Activated T-cell treated with anti-CD3 and anti-CD28 coated beads for 1 hour (primary cell): ENCODE results near the gene SYP.
"Not testable (repeated sequence)": the region's sequence is repeated elsewhere in the genome, so short reads cannot be mapped to it uniquely, and the experiment has no call there.

Source experiments
- DNase-seq: peaks from one replicate; pipeline ENCODE4 v3.0.0-alpha.2; 2020; ENCODE audit warnings: low read depth

The SYP gene

GRCh38 chrX:49189606-49190005, 10.4 kb downstream of the SYP start:
- no peak for DNase-seq

DNA sequence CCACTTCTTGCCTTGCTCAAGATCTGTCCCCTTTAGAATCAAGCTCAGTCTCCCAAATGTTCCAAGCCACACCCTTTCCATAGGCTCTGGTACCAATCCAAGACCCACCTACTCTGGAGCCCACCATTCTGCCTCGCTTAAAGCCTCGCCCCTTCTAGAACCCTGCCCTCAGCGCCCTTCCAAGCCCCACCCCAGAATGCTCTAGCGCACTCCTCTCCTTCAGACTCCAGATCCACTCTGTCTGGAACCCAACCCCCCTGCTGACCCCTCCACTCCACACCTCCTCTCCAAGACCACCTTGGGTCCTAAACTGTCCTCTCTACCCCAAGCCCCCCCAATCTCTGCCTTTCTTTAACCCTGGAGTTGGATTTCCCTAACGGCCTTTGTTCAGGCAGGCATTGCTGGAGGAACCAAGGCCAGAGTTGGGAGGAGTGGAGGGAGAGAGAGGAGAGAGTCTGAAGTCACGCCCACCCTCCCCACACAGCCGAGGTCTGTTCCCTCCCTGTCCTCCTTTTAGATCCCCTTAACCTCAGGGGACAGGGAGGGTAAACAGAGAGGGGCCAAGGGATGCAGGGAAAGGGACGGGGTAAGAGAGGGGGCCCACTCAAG, 11.4 kb downstream of the SYP start:
- no peak for DNase-seq

GRCh38 chrX:49187526-49187925, 12.5 kb downstream of the SYP start:
- no peak for DNase-seq

GRCh38 chrX:49187028-49187394, 13.0 kb downstream of the SYP start:
- DNase-seq: no peak

DNA sequence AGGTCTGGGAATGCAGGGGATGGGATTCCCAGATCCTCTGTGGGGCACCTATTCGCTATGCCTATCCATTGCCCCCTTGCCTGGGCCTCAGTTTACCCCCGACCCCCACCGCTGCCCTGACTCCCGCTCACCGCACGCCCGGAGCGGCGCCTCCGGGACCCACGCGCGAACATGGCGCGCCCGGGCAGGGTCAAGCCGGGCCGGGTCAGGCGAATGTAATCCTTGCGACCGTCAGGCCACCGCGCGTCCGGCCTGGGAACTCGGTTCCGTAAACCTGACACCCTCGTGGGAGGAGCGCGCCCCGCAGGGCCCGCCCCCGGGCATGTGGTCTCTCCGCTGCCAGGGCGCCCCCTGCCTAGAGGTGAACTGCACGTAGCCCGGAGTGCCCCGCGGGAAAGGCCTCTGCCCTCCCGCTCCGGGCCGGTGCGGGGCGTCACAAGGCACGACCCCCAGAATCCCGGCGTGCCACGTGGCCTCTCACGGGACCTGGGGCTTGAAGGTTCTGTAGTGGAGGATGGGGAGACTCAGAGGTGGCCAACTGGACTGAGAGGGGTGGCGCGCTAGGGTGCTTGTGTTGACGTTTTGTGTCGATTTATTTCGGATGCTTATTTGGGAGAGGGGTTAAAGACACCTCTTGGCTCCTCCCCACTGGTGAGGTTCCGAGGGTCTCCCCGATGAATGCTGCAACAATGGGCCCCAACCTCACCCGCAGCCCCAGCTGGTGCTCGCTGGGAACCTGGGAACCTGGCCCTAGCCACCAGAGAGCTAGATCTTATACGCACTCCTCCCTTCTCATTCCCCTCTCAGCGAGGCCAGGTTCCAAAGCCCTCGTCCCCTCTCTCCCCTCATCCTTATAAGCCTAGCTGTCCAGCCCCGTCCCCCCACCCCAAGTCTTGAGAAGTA, 13.6 kb downstream of the SYP start, which contains the start of gene PRICKLE3:
Gene PRICKLE3 (minus strand): TSS at position 249 of the 903 bp plus-strand sequence. CDS start 76 bp downstream, at position 173.
- DNase-seq: peak; percentile 66

- no peak for DNase-seq
These were observed 15.4 kb downstream of the SYP start for GRCh38 chrX:49184294-49185281.

GRCh38 chrX:49183701-49184281, 16.2 kb downstream of the SYP start:
- no peak for DNase-seq

GRCh38 chrX:49179358-49179757, 20.6 kb downstream of the SYP start:
- DNase-seq: no peak

DNA sequence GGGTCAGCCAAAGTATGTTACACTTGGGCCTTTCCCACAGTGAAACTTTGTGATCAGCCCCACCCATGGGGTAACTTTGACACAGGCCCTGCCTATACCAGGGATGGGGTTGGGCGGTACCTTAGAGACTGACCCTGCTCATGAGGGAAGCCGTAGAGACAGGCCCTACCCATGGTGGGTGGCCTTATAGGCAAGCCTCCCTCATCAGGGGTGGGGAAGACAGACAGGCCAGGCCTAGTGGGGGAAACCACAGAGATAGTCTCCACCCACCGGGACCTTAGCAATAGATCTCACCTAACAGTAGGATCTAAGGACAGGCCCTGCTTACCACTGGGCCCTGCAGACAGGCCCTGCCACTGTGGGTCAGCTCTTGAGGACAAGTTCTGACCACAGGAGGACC, 21.5 kb downstream of the SYP start:
- DNase-seq: no peak

DNA sequence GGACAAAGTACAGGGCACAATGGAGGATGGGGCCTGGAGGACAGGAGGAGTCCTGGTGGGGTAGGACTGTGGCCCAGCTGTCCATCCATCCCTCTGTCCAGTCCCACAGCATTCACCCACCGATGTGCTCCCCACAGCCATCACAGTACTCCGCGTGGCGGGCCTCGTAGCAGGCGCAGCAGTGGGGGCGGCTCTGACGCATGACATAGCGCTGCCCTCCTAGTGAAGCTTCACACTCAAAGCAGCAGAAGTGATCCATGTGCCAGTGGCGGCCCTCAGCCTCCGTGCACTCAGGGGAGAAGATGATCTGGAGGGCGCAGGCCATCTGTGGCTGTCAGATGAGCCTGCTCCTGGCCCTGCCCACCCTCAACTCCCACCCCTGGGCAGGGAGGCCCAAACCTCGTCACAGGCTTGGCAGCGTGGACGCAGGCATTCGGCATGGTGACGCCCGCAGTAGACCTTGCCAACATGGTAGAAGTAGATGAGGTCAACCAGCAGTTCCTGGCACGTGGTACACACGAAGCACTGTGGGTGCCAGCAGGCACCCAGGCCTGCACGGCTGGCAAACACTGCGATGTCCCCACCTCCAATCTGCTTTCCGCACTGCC, 22.0 kb downstream of the SYP start:
- no peak for DNase-seq

GRCh38 chrX:49177338-49177833, 22.6 kb downstream of the SYP start:
- DNase-seq: no peak

DNA sequence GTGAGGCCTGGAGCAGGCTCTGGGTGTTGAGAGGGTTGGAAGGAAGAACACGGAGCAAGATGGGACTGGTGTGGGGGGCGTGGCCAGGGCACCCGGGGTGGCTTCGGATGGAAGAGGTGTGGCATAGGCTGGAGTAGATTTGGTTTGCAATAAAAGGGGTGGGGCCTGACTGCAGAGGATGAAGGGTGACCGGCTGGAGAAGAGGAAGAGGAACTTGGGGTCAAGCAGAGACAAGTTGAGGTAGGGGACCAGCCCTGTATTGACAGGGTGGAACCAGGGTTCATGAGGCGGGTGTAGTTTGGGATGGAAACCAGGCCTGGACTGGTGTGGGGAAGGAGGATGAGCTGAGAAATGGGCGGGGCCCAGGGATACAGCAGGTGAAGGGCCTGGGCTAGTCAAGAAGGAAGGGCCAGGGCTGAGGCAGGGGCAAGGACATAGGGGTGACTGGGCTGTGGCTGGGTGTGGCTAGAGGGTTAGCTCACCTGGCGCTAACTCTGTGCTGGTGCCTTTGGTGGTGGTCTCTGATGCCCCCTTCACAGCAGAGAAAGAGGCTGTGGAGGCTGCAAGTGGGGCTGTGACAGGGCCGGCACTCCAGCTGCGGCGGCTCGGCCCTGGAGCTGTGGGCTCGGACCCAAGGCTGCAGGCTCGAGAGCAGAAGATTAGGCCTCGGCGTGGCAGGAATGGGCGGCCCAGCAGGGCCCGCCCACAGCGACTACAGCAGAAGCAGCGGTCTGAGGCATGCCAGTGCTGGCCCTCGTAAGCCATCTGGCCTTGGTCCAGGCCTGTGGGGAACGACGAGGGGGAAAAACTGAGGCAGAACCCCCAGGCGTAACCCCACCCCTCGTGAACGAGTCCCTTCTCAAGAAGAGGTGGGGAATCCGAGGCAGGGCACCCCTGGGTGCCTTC, 23.3 kb downstream of the SYP start:
- DNase-seq: no peak

DNA sequence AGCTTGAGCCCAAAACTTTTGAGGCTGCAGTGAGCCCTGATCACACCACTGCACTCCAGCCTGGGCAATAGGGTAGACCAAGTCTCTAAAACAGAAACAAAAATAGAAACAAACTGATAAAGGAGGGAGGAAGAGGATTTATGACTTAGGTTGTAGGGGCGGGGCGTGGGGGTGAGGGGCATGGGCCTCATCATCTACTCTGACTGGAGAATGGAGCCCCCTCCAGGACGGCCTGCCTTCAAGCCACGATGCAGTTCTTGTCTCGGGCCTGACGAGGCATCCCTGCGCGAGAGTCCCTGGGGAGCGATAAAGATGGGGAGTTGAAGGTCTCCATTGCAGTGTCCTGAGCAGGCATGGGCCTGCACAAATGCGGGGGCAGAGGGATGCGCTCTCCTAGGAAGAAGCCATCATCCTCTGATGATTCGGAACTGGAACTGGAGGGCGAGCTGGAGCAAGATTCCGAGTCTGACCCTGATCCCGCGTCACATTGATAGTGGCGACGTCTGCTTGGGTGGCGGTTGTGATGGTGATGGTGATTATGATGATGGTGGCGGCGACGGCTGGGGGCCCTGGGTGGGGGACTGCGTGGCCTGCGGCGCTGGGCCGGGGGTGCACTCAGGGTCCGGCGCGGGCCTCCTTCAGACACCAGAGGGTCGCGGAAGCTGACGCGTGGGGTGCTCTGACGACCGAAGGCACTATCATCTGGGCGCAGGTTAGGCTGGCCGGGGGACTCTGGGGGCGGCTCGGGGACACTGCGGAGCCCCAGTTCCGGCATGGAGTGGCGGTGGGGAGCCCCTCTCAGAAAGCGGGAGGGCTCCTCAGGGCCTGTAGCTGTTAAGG, 24.3 kb downstream of the SYP start:
- no peak for DNase-seq

- DNase-seq: no peak
These were observed 25.3 kb downstream of the SYP start for GRCh38 chrX:49174723-49175122.

GRCh38 chrX:49173544-49173943, 26.4 kb downstream of the SYP start:
- not testable (repeated sequence) for DNase-seq

GRCh38 chrX:49172280-49172780, 27.7 kb downstream of the SYP start:
- DNase-seq: peak; percentile 44

GRCh38 chrX:49171752-49172279, 28.2 kb downstream of the SYP start, which contains the start of gene PLP2:
Gene PLP2 (plus strand): TSS chrX:49171898. CDS start chrX:49172001, 103 bp downstream.
- peak; percentile 67 for DNase-seq

GRCh38 chrX:49167740-49168108, 32.3 kb downstream of the SYP start:
- no peak for DNase-seq
